ENCODE data around the gene BANP. TPM values are rescaled to one million over a fixed set of nuclear protein-coding genes. Genes with fewer than 3 reads are reported as not detected.
A peak's percentile ranks its signal among the peaks of the same experiment; 100 is the strongest.

The BANP gene
- total RNA-seq, 1 donor: 15.5 TPM

DNA sequence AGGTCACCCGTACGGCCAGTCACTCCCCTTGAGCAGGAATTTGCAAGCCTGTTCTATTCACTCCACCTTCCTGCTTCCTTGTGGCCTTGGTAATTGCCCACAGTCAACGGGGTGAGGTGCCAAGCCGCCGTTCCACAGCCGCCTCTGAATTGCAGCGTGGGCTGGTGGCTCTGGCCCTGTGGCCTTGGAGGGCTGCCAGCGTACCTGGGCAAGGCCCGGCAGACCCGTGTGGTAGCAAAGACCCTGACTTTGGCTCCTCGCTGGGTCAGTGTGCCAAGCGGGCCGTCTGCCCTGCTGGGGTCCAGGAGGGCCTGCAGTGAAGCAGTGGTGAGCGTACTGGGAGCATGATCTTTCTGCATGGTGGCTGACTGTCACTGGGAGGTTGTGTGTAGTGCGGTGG lies 3.6 kb downstream of the BANP start:
- H3K4me3 ChIP-seq (ENCODE audit: low read depth, low read length): no peak overlapping the region
- no peak for DNase-seq (ENCODE audit: low read depth)
- TF ChIP-seq, protein P1, sequence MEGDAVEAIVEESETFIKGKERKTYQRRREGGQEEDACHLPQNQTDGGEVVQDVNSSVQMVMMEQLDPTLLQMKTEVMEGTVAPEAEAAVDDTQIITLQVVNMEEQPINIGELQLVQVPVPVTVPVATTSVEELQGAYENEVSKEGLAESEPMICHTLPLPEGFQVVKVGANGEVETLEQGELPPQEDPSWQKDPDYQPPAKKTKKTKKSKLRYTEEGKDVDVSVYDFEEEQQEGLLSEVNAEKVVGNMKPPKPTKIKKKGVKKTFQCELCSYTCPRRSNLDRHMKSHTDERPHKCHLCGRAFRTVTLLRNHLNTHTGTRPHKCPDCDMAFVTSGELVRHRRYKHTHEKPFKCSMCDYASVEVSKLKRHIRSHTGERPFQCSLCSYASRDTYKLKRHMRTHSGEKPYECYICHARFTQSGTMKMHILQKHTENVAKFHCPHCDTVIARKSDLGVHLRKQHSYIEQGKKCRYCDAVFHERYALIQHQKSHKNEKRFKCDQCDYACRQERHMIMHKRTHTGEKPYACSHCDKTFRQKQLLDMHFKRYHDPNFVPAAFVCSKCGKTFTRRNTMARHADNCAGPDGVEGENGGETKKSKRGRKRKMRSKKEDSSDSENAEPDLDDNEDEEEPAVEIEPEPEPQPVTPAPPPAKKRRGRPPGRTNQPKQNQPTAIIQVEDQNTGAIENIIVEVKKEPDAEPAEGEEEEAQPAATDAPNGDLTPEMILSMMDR (IDR thresholded peaks at IDR 0.05; ENCODE audit: insufficient read depth, low read length): no peak

DNA sequence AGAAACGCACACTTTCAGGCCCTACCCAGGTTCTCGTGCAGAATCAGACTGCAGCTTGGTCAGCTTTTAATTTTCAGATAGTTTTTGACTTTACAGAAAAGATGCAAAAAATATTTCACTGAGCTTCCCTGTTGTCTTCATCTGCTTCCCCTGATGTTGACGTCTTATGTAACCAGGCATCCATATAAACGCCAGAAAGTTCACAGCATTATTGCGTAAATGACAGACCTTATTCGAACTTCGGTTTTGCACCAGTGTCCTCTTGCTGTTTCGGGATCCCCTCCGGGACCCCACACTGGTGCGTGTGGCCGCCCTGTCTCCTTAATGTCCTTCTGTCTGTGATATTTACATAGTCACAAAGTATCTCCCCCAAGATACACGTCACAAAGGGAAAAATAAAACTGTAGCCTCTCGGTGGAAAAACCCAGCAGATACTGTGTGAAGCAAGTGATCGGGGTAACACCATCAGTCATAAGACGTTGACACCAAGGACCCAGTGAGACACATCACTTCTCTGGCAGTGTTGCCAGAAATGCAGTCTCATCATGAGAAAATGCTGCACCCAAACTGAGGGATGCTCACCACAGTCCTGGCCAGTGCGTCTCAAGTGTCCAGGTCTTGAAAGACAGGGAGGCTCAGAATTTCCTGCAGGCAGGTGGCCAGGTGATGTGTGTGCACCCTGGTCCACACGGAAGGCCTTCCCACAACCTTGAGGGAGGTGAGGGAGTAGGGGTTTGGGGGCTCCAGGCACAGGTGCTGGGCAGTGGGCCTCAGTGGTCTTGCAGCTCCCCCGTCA lies 4.3 kb downstream of the BANP start:
- TF ChIP-seq, protein P1 (IDR thresholded peaks at IDR 0.05; ENCODE audit: insufficient read depth, low read length): no peak
- peak; percentile 22 for DNase-seq (ENCODE audit: low read depth)
- no peak overlapping the region for H3K4me3 ChIP-seq (ENCODE audit: low read depth, low read length)

DNA sequence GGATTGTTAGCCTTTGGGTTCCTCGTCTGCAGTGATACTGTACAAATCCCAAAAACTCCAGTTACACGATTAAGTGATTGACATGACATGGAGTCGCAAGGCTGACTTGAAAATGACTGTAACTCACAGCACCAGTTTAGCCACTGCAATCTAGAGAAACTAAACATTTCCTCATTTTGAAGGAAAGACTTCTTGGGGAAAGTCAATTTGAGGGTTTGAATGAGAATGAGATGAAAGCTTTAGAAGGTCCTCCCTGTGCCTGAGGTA lies 4.8 kb downstream of the BANP start:
- no peak overlapping the region for H3K4me3 ChIP-seq (ENCODE audit: low read depth, low read length)
- DNase-seq (ENCODE audit: low read depth): no peak
- TF ChIP-seq, protein P1 (IDR thresholded peaks at IDR 0.05; ENCODE audit: insufficient read depth, low read length): no peak

DNA sequence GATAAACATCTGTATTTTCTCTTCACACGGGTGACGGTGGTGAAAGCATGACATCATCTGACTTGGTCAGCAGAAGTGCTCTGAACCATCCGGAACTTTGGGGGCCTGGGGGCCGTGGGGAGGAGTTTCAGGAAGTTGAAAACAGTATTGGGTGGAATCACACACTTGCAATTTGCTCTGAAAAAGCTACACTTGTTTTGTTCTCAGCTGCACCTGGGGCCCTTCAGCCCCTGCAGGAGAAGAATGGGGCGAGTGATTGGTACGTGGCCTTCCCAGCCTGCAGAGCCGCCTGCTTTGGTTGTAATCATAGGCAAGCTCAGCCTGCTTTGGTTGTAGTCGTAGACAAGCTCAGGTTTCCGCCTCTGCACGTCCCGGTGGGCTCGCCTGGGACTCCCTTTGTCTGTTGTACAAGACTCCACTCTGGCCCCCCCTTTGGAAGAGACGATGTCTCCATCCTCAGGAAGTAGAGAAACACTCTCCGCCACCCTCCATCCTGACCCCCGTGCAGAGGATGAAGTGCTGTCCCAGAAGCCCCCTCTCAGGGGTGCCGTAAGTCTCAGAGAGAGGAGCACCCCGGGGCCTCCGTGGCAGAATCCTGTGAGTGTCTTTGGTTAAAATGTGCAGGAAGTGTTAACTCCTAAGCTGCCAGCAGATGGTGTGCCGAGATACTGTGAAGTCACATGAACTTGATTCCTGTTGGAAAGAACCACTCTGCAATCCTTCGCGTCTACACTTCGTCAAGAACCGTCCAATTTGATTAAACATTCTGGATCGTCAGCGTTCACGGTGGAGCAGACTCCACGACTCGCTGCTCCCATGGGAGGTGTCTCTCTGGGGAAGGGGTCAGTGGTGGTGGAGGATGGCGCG lies 5.4 kb downstream of the BANP start:
- peak overlapping the region; percentile 22 for H3K4me3 ChIP-seq (ENCODE audit: low read depth, low read length)
- peak; percentile 80 for DNase-seq (ENCODE audit: low read depth)
- TF ChIP-seq, protein P1 (IDR thresholded peaks at IDR 0.05; ENCODE audit: insufficient read depth, low read length): peak; percentile 48

DNA sequence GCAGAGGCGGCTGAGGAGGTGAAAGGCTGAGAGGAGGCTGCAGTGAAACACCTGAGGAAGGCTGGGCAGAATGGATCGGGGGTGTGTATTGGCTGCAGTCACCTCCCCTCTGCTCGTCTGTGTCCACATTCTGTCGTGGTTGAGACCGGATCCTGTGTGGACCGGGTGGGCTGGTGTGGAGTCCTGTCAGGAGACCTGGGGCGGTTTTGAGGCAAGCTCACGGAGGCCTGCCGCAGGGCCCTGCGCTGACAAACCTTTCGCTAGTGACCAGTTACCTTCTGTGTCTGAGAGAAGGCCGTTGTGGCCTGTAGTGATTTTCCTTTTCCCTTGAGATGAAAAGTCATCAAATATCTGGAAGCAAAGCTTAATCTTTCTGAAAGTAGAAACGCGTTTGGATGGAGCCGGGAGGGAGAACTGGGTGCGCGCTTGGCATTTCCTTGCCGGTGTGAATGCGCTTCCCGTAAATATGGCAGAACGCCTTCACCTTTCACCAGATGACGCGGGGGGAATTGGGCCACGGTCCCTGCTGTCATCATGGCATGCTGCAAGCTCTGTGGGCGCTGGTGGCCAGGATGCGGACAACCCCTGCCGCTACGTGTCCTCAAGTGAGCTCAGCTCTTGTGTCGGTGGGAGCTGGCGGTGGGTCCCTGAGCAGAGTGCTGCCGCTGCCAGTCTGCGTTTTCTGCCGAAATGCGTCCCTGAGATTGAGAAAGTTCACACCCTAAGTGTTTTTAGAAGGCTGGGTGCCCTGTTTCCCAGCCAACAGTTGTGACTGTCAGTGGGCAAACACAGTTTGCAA lies 6.3 kb downstream of the BANP start:
- TF ChIP-seq, protein P1 (IDR thresholded peaks at IDR 0.05; ENCODE audit: insufficient read depth, low read length): no peak
- H3K4me3 ChIP-seq (ENCODE audit: low read depth, low read length): no peak overlapping the region
- no peak for DNase-seq (ENCODE audit: low read depth)

DNA sequence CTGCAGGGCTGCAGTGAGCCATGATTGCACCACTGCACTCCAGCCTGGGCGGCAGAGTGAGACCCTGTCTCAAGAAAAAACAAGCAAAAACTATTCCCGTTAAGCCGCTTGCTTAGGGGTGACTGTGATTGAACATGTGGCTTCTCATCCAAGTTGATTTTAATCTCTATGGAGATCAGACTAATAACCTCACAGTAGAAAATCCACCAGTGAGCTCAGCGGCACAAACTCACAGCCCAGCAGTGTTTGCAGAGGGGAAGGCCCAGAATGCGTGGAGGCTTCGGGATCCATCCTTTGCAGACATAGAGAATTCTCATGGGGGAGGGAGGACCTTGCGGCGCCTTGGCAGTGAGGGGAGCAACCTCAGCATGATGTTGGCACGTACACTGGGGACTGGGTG lies 7.4 kb downstream of the BANP start:
- no peak for DNase-seq (ENCODE audit: low read depth)
- TF ChIP-seq, protein P1 (IDR thresholded peaks at IDR 0.05; ENCODE audit: insufficient read depth, low read length): no peak
- H3K4me3 ChIP-seq (ENCODE audit: low read depth, low read length): no peak overlapping the region

Measured in fibroblast of the aortic adventitia (primary cell).